B cell (primary cell): ENCODE data around the gene NUB1. TPM values are rescaled to one million over a fixed set of nuclear protein-coding genes. Genes with fewer than 3 reads are reported as not detected.

ENCODE experiments used
- ATAC-seq: fragments of 200-7000 bp; cut with Tn5 transposase; one replicate; pipeline ENCODE4 v1.10.0; 2021; ENCODE audit warnings: low read depth, mild to moderate bottlenecking, moderate number of reproducible peaks, moderate library complexity
- CTCF ChIA-PET: fragments of 350-600 bp; sonication (Branson Sonifier 250); formaldehyde crosslinking; loops from one replicate; lab custom pipeline; 2021; ENCODE audit warnings: antibody characterized with exemption, inconsistent platforms; lab: Charles Lee
- POLR2A ChIA-PET: fragments of 350-600 bp; sonication (Branson Sonifier 250); formaldehyde crosslinking; loops from one replicate; lab custom pipeline; 2021; ENCODE audit warnings: antibody characterized with exemption; lab: Charles Lee
- DNase-seq: peaks from one replicate; pipeline ENCODE4 v3.0.0; 2013
- H2AFZ ChIP-seq: 2 replicates; pipeline ENCODE4 v1.6.1; 2012; ENCODE audit warnings: mild to moderate bottlenecking, low read depth, low read length; ENCODE audit not compliant: insufficient read depth, poor library complexity, severe bottlenecking
- H3K27ac ChIP-seq, 2 donors: 1 replicate in 1 of 2; 2 replicates in 1 of 2; pipeline ENCODE4 v1.5.1; 2012 to 2013; ENCODE audit warnings: low read length in 2 of 2, mild to moderate bottlenecking in 2 of 2, moderate library complexity in 1 of 2
- H3K27me3 ChIP-seq, 4 experiments: fragments of 200-600 bp in 1 of 4; sonication (generic) in 1 of 4; replicated peaks in 1 of 4; 1 replicate in 2 of 4; 2 replicates in 2 of 4; pipeline versions ENCODE4 v1.6.1 to v1.7.0; 2013 to 2016; ENCODE audit warnings: low read length in 3 of 4, mild to moderate bottlenecking in 2 of 4, mixed read lengths in 1 of 4, moderate library complexity in 1 of 4; ENCODE audit not compliant: insufficient read depth in 4 of 4, control insufficient read depth in 3 of 4; ENCODE audit errors: control extremely low read depth in 1 of 4
- H3K36me3 ChIP-seq, 2 experiments: replicated peaks in 1 of 2; 1 replicate in 1 of 2; 2 replicates in 1 of 2; pipeline versions ENCODE4 v1.6.1 to v1.7.1; 2013; ENCODE audit warnings: low read length in 1 of 2; ENCODE audit not compliant: insufficient read depth in 2 of 2, control insufficient read depth in 1 of 2; ENCODE audit errors: control extremely low read depth in 1 of 2, extremely low read depth in 1 of 2
- H3K4me1 ChIP-seq, 2 donors: fragments of 200-600 bp in 1 of 2; sonication (generic) in 1 of 2; 1 replicate in 1 of 2; 2 replicates in 1 of 2; pipeline versions ENCODE4 v1.5.1 to v1.6.1; 2013 to 2017; ENCODE audit warnings: low read length in 2 of 2; ENCODE audit not compliant: control insufficient read depth in 2 of 2, insufficient read depth in 2 of 2
- H3K4me2 ChIP-seq: replicated peaks from 2 replicates; pipeline ENCODE3; 2012; ENCODE audit warnings: mild to moderate bottlenecking, low read depth, low read length; ENCODE audit not compliant: poor library complexity, severe bottlenecking
- H3K4me3 ChIP-seq, 5 experiments: fragments of 200-600 bp in 1 of 5; sonication (generic) in 1 of 5; 1 replicate in 3 of 5; 2 replicates in 2 of 5; pipeline versions ENCODE4 v1.5.1 to v1.7.0; 2011 to 2016; ENCODE audit warnings: low read length in 4 of 5, mild to moderate bottlenecking in 4 of 5, low read depth in 2 of 5, control low read depth in 1 of 5, moderate library complexity in 1 of 5; ENCODE audit not compliant: insufficient read depth in 1 of 5; ENCODE audit errors: control extremely low read depth in 1 of 5, extremely low read depth in 1 of 5
- H3K79me2 ChIP-seq: fragments of 200-600 bp; sonication (generic); one replicate; pipeline ENCODE4 v1.6.0; 2016; ENCODE audit warnings: low read length; ENCODE audit not compliant: control insufficient read depth, insufficient read depth
- H3K9ac ChIP-seq: fragments of 200-600 bp; sonication (generic); 2 replicates; pipeline ENCODE4 v1.6.1; 2017; ENCODE audit warnings: mild to moderate bottlenecking, low read length, moderate library complexity
- H3K9me3 ChIP-seq, 3 donors: one replicate each; pipeline versions ENCODE4 v1.6.1 to v1.7.1; 2013; ENCODE audit warnings: low read length in 2 of 3; ENCODE audit not compliant: control insufficient read depth in 2 of 3, insufficient read depth in 1 of 3; ENCODE audit errors: control extremely low read depth in 1 of 3
- H4K20me1 ChIP-seq: 2 replicates; pipeline ENCODE4 v1.6.0; 2012; ENCODE audit warnings: mild to moderate bottlenecking, low read length; ENCODE audit not compliant: insufficient read depth, control insufficient read depth, poor library complexity, severe bottlenecking
- H3K27ac Mint-ChIP-seq: one replicate; pipeline ENCODE4 v1.8.0; 2021; ENCODE audit warnings: mixed read lengths
- H3K27me3 Mint-ChIP-seq: one replicate; pipeline ENCODE4 v1.8.0; 2021; ENCODE audit warnings: mixed read lengths
- H3K4me1 Mint-ChIP-seq: one replicate; pipeline ENCODE4 v1.8.0; 2021; ENCODE audit warnings: mixed read lengths
- H3K4me3 Mint-ChIP-seq: one replicate; pipeline ENCODE4 v1.8.0; 2021; ENCODE audit warnings: mixed read lengths
- H3K9me3 Mint-ChIP-seq: one replicate; pipeline ENCODE4 v1.8.0; 2022; ENCODE audit warnings: mixed read lengths; ENCODE audit not compliant: insufficient read depth
- CTCF ChIP-seq: fragments of 200-600 bp; IDR thresholded peaks from one replicate; pipeline ENCODE4 v1.8.0; 2022; ENCODE audit warnings: antibody characterized with exemption, mild to moderate bottlenecking
- EZH2 ChIP-seq: IDR thresholded peaks from 2 replicates; pipeline ENCODE4 v1.6.1; 2012; ENCODE audit warnings: borderline replicate concordance, low read depth, mild to moderate bottlenecking, moderate library complexity, low read length; ENCODE audit not compliant: insufficient read depth, poor library complexity, severe bottlenecking
- WGBS: methylation state at CpG from one replicate; pipeline ENCODE4 v1.1.5; 2013; ENCODE audit warnings: missing lambda C conversion rate; ENCODE audit not compliant: insufficient coverage; 5-methylcytosine and 5-hydroxymethylcytosine counted together
- intact Hi-C: fragments of 100-400 bp; cut with micrococcal nuclease; formaldehyde crosslinking; loops from one replicate; pipeline ENCODE4 v1.10.0; 2022
- polyA plus RNA-seq: library from polyadenylated mRNA; depleted of rRNA; stranded (reverse); fragments of >200 nt; gene quantifications from 2 replicates; pipeline ENCODE4 v1.2.3, GENCODE V29; 2012
- total RNA-seq, 2 donors: library from RNA; stranded (reverse); fragments of 120-200 nt in 1 of 2; gene quantifications; 1 replicate in 1 of 2; 2 replicates in 1 of 2; pipeline versions ENCODE4 v1.2.3 to v1.2.4, GENCODE V29; 2013 to 2022

The NUB1 gene
- total and polyA plus RNA-seq, 2 donors (not counting 1 experiment from before 2014, with no cell fraction given) = 55.0 to 104 TPM

- peaks cover 0 to 55% of the 10 kb centered on the region in 2 experiments for H3K36me3 ChIP-seq
Observed at GRCh38 chr7:151377406-151377805, 35.8 kb downstream of the NUB1 start.

More at GRCh38 chr7:151377406-151377805, 35.8 kb downstream of the NUB1 start:
- Histone ChIP-seq H3K9ac (no peak overlapping the region), H3K4me3 (no peak overlapping the region), H3K9me3 (peaks cover 0 to 5% (median 0%) of the 10 kb centered on the region in 3 donors), H3K79me2 (no peaks in the 10 kb centered on the region), H3K4me1 (peaks cover 15 to 19% of the 10 kb centered on the region in 2 donors), H3K27ac (no peak overlapping the region), H2AFZ (no peak overlapping the region), H3K4me2 (no peak overlapping the region), H3K27me3 (peaks cover 0 to 7% (median 4%) of the 10 kb centered on the region in 4 experiments), H4K20me1 (peaks cover 19% of the 10 kb centered on the region)
- ChIA-PET CTCF (interaction anchor here (1.1 to 1.3 kb wide), 3 partner anchors 9 to 70 kb away, joined by 3 read pairs; no protein-coding TSS in a partner anchor), POLR2A (no interaction called here)
- WGBS = 72% methylated on average over 7 of the region's 12 CpGs
- DNase-seq (no peak), ATAC-seq (no peak)
- intact Hi-C loops = no loop called here
- peaks cover 3% of the 10 kb centered on the region for H3K27me3 Mint-ChIP-seq
- peaks cover 20% of the 10 kb centered on the region for H3K4me1 Mint-ChIP-seq
- TF ChIP-seq CTCF (no peak), EZH2 (no peak)
- no peak overlapping the region for H3K4me3 Mint-ChIP-seq
- H3K9me3 Mint-ChIP-seq = no peaks in the 10 kb centered on the region
- H3K27ac Mint-ChIP-seq = no peak overlapping the region
